Right lobe of liver (tissue), 4 donors: Measurements from ENCODE around the gene KIF6.

Experiments
- CTCF ChIP-seq, 4 donors: fragments of 200-600 bp in 3 of 4; fragments of 450-650 bp in 1 of 4; IDR thresholded peaks; one replicate each; pipeline versions ENCODE4 v1.5.1 to v1.8.0; 2016 to 2022; ENCODE audit warnings: antibody characterized with exemption in 4 of 4, mild to moderate bottlenecking in 2 of 4
- POLR2A ChIP-seq: fragments of 450-650 bp; IDR thresholded peaks from one replicate; pipeline ENCODE4 v1.6.1; 2017; ENCODE audit warnings: antibody characterized with exemption, mild to moderate bottlenecking
- donor health status: DM: no; HTN: no; CAD: no.
- donor health status: DM: no; HTN: no; CAD: no.
- donor health status: DM: no; HTN: yes; CAD: no.

- TF ChIP-seq CTCF (IDR thresholded peaks at IDR 0.05) (no peak), POLR2A (no peak)
Measured at GRCh38 chr6:39476670-39477069, 248.5 kb downstream of the KIF6 start.
